Heart left ventricle (tissue), 16 donors: ENCODE measurements around the gene LRRK2. TPM values are rescaled to one million over a fixed set of nuclear protein-coding genes. Genes with fewer than 3 reads are reported as not detected.
"Not testable (repeated sequence)": the region's sequence is repeated elsewhere in the genome, so short reads cannot be mapped to it uniquely, and the experiment has no call there.

ENCODE experiments used
- ATAC-seq, 4 donors: fragments of 200-7000 bp; cut with Tn5 transposase; one replicate each; pipeline ENCODE4 v1.9.1; 2020 to 2022; ENCODE audit warnings: moderate library complexity in 4 of 4, mild to moderate bottlenecking in 3 of 4, moderate number of reproducible peaks in 1 of 4
- DNase-seq, 5 donors: peaks; one replicate each; pipeline ENCODE4 v3.0.0-alpha.2; 2020
- H3K27ac ChIP-seq, 12 donors: fragments of 200-600 bp; sonication (generic) in 4 of 12; one replicate each; pipeline versions ENCODE4 v1.5.0 to v1.8.0; 2016 to 2022; ENCODE audit warnings: mild to moderate bottlenecking in 2 of 12
- H3K27me3 ChIP-seq, 9 donors: fragments of 200-600 bp; sonication (generic) in 2 of 9; one replicate each; pipeline versions ENCODE4 v1.5.1 to v1.8.0; 2016 to 2022; ENCODE audit warnings: mild to moderate bottlenecking in 3 of 9
- H3K36me3 ChIP-seq, 9 donors: fragments of 200-600 bp; sonication (generic) in 2 of 9; one replicate each; pipeline versions ENCODE4 v1.5.0 to v1.8.0; 2018 to 2022; ENCODE audit warnings: mild to moderate bottlenecking in 2 of 9
- H3K4me1 ChIP-seq, 12 donors: fragments of 200-600 bp; sonication (generic) in 4 of 12; one replicate each; pipeline versions ENCODE4 v1.5.0 to v1.8.0; 2016 to 2022; ENCODE audit warnings: mild to moderate bottlenecking in 3 of 12
- H3K4me3 ChIP-seq, 12 donors: fragments of 200-600 bp; sonication (generic) in 4 of 12; one replicate each; pipeline versions ENCODE4 v1.5.0 to v1.8.0; 2017 to 2022; ENCODE audit warnings: mild to moderate bottlenecking in 9 of 12, moderate library complexity in 4 of 12
- H3K9me3 ChIP-seq, 12 donors: fragments of 200-600 bp; sonication (generic) in 4 of 12; one replicate each; pipeline versions ENCODE4 v1.5.0 to v1.8.0; 2016 to 2022; ENCODE audit warnings: mild to moderate bottlenecking in 1 of 12
- POLR2A ChIP-seq, 2 donors: fragments of 450-650 bp; IDR thresholded peaks; one replicate each; pipeline ENCODE4 v1.6.1; 2017; ENCODE audit warnings: antibody characterized with exemption in 2 of 2, mild to moderate bottlenecking in 2 of 2, moderate library complexity in 2 of 2
- WGBS, 4 donors: extraction: QIAGEN DNeasy Blood & Tissue Kit in 2 of 4; methylation state at CpG; one replicate each; pipeline versions ENCODE4 v1.1.5 to v1.1.7; 2013 to 2018; 5-methylcytosine and 5-hydroxymethylcytosine counted together
- intact Hi-C, 10 donors: fragments of 100-400 bp; cut with DNase I; formaldehyde crosslinking; loops; one replicate each; pipeline versions ENCODE4 v1.11.1 to v1.14.2; 2022
- polyA plus RNA-seq, 2 donors: library from polyadenylated mRNA; stranded (reverse); fragments of 200-250 nt; gene quantifications; one replicate each; pipeline ENCODE4 v1.2.3, GENCODE V29; 2013
- total RNA-seq, 9 donors: library from RNA; depleted of rRNA in 2 of 9; stranded (reverse); fragments of >200 nt in 2 of 9; fragmentation: NEBNext Ultra II Directional in 3 of 9; extraction: Animal tissue kit (Norgen Biotek cat#: 25700) in 3 of 9; gene quantifications; one replicate each; pipeline versions ENCODE4 v1.1.0 to v1.2.4, GENCODE V29; 2016 to 2023
- TF ChIP-seq, protein P1 (sequence below), 12 donors: fragments of 200-600 bp; sonication (generic) in 4 of 12; IDR thresholded peaks; one replicate each; pipeline versions ENCODE4 v1.5.0 to v1.8.0; 2018 to 2022; ENCODE audit warnings: antibody characterized with exemption in 12 of 12, mild to moderate bottlenecking in 5 of 12
- donor health status: ischemic (EF 13 %, LVEDD 7.1; RV severe dilation, severe dysfunction).
- donor health status: healthy with polysubstance abuse.
- donor health status: DM: no; HTN: yes; CAD: no.
- donor health status: DM: no; HTN: no; CAD: no.
- donor health status: ischemic (EF 25% LVEDD 6.9; RV normal size, moderate dysfunction).
- donor health status: ischemic (EF 25% LVEDD 5.7; RV mildly dilated, moderate dysfunction).
- donor health status: healthy.
- donor health status: DM: yes; HTN: yes; CAD: no.
- donor health status: ischemic (EF 35%, LVEDD 5.7; RV mildly dilated, moderate dysfunction).
- donor health status: nonischemic (EF 11% LVEDD 7.7; RV severe dilation, severe dysfunction).
- donor health status: DM: yes; HTN: yes; CAD: no.
- donor health status: PGD.
- donor health status: ischemic (EF 29% LVEDD 5.4; RV normal size, mild dysfunction).
- donor health status: nonischemic (EF 23%, LVEDD 6.1; RV moderate dilation, normal function).

The LRRK2 gene
- total and polyA plus RNA-seq, 11 donors: 0.72 to 12.3 (median 5.0) TPM

DNA sequence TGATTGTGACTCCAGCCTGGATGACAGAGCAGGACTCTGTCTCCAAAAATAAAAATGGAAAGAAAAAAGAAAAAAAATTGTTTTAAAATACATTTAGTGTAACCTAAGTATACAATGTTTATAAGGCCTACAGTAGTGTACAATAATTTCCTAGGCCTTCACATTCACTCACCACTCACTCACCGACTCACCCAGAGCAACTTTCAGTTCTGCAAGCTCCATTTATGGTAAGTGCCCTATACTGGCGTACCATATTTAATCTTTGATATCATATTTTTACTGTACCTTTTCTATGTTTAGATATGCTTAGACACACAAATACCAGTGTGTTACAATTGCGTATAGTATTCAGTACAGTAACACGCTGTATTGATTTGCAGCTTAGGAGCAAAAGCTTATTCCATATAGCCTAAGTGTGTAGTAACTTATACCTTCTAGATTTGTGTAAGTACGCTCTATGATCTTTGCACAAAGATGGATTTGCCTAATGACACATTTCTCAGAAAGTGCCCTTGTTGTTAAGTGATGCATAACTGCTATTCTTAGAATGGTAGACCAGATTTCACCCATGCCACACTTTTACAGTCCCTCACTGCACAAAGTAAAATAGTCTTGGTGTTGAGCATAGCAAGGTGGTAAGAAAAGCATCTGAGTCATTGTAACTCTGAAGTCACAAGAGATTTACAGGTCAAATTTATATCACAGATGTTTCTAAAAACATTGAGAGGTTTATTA is 151.9 kb downstream of the LRRK2 start:
- Histone ChIP-seq H3K9me3 (peaks cover 0 to 6% (median 0%) of the 10 kb centered on the region in 12 donors), H3K4me3 (no peak overlapping the region), H3K4me1 (no peaks in the 10 kb centered on the region), H3K27ac (no peak overlapping the region), H3K36me3 (no peaks in the 10 kb centered on the region), H3K27me3 (no peaks in the 10 kb centered on the region)
- intact Hi-C loops: no loop called here
- WGBS, 4 donors: 91 to 95% (median 94%) methylated on average over 5 of the region's 5 CpGs
- no peak for ATAC-seq
- DNase-seq: no peak
- TF ChIP-seq, protein P1, sequence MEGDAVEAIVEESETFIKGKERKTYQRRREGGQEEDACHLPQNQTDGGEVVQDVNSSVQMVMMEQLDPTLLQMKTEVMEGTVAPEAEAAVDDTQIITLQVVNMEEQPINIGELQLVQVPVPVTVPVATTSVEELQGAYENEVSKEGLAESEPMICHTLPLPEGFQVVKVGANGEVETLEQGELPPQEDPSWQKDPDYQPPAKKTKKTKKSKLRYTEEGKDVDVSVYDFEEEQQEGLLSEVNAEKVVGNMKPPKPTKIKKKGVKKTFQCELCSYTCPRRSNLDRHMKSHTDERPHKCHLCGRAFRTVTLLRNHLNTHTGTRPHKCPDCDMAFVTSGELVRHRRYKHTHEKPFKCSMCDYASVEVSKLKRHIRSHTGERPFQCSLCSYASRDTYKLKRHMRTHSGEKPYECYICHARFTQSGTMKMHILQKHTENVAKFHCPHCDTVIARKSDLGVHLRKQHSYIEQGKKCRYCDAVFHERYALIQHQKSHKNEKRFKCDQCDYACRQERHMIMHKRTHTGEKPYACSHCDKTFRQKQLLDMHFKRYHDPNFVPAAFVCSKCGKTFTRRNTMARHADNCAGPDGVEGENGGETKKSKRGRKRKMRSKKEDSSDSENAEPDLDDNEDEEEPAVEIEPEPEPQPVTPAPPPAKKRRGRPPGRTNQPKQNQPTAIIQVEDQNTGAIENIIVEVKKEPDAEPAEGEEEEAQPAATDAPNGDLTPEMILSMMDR (IDR thresholded peaks at IDR 0.05): no peak
- no peak for TF ChIP-seq POLR2A (IDR thresholded peaks at IDR 0.05)

DNA sequence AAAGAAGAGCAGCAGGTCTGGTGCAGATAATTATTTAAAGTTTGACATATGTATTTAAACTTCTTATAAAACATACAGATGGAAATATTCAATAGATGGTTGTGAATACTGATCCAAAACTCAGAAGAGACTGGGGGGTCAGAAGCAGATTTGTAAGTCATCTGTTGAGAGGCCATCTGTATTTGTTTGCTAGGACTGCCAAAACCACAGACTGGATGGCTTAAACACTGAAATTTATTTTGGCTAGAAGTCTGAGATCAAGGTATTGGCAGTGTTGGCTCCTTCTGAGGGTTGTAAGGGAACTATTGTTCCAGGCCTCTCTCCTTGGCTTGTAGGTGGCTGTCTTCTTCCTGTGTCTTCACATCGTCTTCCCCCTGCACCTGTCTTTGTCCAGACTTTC is 153.9 kb downstream of the LRRK2 start:
- Histone ChIP-seq H3K27me3 (no peaks in the 10 kb centered on the region), H3K4me3 (no peak overlapping the region), H3K4me1 (no peaks in the 10 kb centered on the region), H3K9me3 (peaks cover 0 to 6% (median 0%) of the 10 kb centered on the region in 12 donors), H3K36me3 (no peaks in the 10 kb centered on the region), H3K27ac (no peak overlapping the region)
- no peak for ATAC-seq
- WGBS, 4 donors: 61 to 77% (median 71%) methylated on average over 1 of the region's 1 CpG
- DNase-seq: no peak
- intact Hi-C loops: no loop called here
- no peak for TF ChIP-seq POLR2A (IDR thresholded peaks at IDR 0.05)
- TF ChIP-seq, protein P1 (IDR thresholded peaks at IDR 0.05): no peak

DNA sequence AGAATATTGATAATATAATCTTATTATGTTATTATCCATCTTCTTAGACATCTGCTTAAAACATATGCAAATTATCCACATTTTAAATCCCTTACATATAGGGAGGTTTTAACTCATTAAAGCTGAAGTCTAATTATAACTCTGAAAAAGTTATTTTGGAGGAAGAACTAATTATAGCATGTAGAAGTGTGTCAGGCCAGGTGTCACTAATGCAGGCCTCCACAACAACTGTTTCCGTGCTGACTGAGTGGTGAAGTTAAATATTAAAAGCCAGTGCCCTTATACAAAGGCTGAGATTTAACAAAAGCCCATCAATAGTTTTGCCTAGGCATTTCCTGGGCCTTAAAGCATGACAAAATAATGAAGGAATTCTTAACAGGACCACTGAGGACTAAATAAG is 157.4 kb downstream of the LRRK2 start:
- TF ChIP-seq, protein P1 (IDR thresholded peaks at IDR 0.05): no peak
- no peak for TF ChIP-seq POLR2A (IDR thresholded peaks at IDR 0.05)
- H3K27ac ChIP-seq: no peak overlapping the region
- ATAC-seq: no peak
- H3K27me3 ChIP-seq: no peaks in the 10 kb centered on the region
- H3K36me3 ChIP-seq: no peaks in the 10 kb centered on the region
- intact Hi-C loops: no loop called here
- peaks cover 0 to 6% (median 0%) of the 10 kb centered on the region in 12 donors for H3K9me3 ChIP-seq
- no peak overlapping the region for H3K4me3 ChIP-seq
- H3K4me1 ChIP-seq: no peaks in the 10 kb centered on the region
- WGBS, 4 donors: 51 to 71% (median 55%) methylated on average over 1 of the region's 1 CpG
- DNase-seq: no peak

DNA sequence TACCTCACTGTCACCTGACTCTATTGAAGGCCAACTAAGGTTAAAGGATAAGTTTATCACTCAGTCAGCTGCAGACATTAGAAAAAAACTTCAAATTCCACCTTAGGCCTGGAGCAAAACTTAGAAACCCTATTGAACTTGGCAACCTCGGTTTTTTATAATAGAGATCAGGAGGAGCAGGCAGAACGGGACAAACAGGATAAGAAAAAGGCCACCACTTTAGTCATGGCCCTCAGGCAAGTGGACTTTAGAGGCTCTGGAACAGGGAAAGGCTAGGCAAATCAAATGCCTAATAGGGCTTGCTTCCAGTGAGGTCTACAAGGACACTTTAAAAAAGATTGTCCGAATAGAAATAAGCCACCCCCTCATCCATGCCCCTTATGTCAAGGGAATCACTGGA is 162.5 kb downstream of the LRRK2 start:
- intact Hi-C loops, DNase-seq, H3K36me3 ChIP-seq, H3K27ac ChIP-seq, ATAC-seq, H3K4me3 ChIP-seq, H3K4me1 ChIP-seq, H3K9me3 ChIP-seq, H3K27me3 ChIP-seq: not testable (repeated sequence)
- WGBS, 4 donors: 69 to 79% (median 75%) methylated on average over 3 of the region's 3 CpGs

DNA sequence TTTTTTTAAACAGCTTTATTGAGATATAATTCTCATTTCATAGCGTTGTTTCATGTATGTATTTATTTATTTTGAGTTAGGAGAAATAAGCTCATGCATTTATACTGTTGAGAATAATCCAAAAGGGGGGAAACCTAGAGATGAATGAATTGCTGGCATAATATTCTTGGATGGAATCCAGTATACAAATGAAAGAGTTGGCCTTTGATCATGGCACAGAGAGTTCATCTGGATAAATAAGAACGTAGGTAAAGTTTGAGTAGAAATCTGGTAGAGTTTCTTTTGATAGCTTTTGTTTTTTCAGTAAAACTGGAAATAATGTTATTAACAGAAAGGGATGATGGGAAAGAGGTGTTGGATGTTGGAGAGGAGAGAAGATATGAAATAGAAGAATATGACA is 166.2 kb downstream of the LRRK2 start:
- H3K36me3 ChIP-seq: no peaks in the 10 kb centered on the region
- H3K27ac ChIP-seq: no peak overlapping the region
- TF ChIP-seq POLR2A (IDR thresholded peaks at IDR 0.05): no peak
- no peak overlapping the region for H3K4me3 ChIP-seq
- WGBS, 4 donors: 68 to 74% (median 72%) methylated on average over 2 of the region's 2 CpGs
- ATAC-seq: no peak
- no peak for DNase-seq
- no peaks in the 10 kb centered on the region for H3K4me1 ChIP-seq
- no peaks in the 10 kb centered on the region for H3K9me3 ChIP-seq
- H3K27me3 ChIP-seq: no peaks in the 10 kb centered on the region
- intact Hi-C loops: no loop called here
